ENCODE results near the gene RNF213. TPM values are rescaled to one million over a fixed set of nuclear protein-coding genes. Genes with fewer than 3 reads are reported as not detected.
"Not testable (repeated sequence)": the region's sequence is repeated elsewhere in the genome, so short reads cannot be mapped to it uniquely, and the experiment has no call there.

RNF213 gene
- total RNA-seq, 2 experiments from 2014 or later = 152 TPM

DNA sequence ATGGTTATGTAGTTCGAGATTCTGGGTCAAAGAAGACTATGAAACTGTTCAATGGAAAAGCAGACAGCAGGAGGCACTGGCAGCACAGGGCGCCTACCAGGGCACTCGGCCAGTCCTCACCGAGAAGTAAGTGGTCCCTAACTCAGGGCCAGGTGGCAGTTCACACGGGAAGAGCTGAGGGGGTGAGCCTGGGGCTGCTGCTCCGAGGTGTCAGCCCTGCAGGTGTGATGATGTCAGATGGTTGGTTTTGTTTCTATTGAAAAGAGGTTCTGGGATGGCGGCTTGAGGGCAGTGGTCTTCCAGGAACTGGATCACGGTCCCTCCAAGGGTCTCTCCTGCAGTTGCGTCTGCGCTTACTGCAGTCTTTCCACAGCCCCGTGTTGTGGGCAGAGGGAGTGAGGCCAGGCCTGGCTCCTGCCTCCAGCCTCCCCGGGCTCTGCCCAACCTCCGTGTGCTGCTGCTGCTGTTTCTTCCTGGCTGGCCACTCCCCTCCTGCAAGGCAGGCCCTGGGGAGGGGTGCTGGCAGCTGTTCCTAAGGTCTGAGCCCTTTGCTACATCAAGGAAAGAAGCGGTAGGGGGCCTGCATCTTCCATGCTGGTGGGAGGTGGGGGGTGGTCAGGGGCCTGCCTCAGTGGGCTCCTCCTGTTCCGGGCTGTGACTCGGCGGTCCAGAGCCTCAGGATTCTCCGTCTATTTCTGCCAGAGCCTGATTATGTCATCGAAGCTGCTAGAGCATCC lies 22.6 kb downstream of the RNF213 start:
- ChIA-PET POLR2A (interaction anchor here (0.8 kb wide), 1 partner anchor 18 kb away, joined by 3 read pairs; no protein-coding TSS in a partner anchor), CTCF (no interaction called here)

DNA sequence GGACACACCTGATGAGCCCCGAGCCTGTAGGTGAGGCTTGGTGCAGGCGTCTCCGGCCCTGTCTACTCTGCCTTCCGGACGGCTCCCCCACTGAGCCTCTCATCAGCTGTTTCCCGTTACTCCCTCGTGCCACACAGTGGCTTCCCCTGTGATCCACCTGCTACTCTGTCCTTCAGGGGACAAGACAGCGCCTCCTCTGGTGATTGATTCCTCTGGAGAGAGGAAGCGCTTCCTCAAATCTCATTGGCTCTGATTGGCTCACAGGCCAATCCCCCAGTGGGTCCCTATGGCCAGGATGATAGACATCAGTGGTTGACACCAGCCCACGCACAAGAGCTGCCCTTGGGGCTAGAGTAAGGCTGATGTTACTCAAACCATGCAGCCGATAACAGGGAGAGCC lies 24.0 kb downstream of the RNF213 start:
- ChIA-PET POLR2A (interaction anchor here (0.6 kb wide), 1 partner anchor 16 kb away, joined by 8 read pairs; no protein-coding TSS in a partner anchor), CTCF (no interaction called here)

DNA sequence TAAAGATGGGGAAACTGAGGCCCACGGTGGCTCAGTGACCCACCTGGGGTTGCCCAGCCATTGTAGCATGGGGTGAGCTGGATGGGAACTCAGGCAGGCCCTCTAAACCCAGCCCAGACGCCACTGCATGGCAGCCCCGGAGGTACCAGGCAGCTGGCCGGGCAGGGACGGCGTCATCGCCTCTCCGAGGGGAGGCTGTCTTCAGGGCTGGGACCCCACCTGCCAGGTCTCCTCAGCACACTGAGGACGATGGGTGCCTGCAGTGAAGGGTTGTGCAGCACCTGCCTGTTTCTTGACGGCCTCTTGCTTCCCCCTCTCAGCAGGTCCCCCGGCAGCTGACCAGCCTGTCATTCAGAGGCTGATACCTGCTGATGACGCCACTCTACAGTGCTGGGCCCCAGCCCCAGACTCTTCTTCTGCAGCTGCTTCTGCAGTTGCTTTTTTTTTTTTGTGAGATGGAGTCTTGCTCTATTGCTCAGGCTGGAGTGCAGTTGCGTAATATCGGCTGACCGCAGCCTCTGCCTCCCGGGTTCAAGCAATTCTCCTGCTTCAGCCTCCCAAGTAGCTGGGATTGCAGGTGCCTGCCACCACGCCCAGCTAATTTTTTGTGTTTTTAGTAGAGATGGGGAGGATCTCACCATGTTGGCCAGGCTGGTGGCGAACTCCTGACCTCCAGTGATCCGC lies 24.7 kb downstream of the RNF213 start:
- ChIA-PET CTCF (no interaction called here), POLR2A (no interaction called here)

DNA sequence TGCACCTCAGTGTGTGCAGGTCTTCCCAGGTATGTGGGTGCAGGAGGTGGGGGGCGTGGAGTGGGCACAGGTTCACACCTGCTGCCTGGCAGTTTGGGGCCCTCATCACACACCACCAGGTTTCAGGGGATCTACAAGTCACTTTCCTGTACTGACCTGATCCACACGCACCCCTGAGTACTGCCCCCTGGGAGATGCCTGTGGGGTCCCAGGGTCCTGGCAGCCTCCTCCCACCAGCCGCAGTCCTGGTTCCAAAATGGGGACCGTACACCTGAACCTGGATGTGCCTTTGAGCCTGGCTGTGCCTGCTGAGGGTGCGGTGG lies 25.9 kb downstream of the RNF213 start:
- ChIA-PET CTCF (interaction anchor here (1.0 kb wide), 1 partner anchor 25 kb away, joined by 3 read pairs; no protein-coding TSS in a partner anchor), POLR2A (interaction anchor here (1.0 kb wide), 1 partner anchor 17 kb away, joined by 3 read pairs; no protein-coding TSS in a partner anchor)

DNA sequence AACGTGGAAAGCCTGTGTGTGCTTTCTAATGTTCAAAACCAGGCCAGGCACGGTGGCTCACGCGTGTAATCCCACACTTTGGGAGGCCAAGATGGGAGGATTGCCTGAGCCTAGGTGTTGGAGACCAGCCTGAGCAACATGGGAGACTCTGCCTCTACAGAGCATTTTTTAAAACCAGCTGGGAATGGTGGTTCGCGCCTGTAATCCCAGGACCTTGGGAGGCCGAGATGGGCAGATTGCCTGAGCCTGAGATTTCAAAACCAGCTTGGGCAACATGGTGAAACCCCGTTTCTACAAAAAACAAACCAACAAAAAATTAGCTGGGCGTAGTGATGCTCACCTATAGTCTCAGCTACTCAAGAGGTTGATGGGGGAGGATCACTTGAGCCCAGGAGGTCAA lies 26.4 kb downstream of the RNF213 start:
- ChIA-PET CTCF (interaction anchor here (1.0 kb wide), 1 partner anchor 25 kb away, joined by 3 read pairs; no protein-coding TSS in a partner anchor), POLR2A (interaction anchor here (1.0 kb wide), 1 partner anchor 18 kb away, joined by 3 read pairs; no protein-coding TSS in a partner anchor)

DNA sequence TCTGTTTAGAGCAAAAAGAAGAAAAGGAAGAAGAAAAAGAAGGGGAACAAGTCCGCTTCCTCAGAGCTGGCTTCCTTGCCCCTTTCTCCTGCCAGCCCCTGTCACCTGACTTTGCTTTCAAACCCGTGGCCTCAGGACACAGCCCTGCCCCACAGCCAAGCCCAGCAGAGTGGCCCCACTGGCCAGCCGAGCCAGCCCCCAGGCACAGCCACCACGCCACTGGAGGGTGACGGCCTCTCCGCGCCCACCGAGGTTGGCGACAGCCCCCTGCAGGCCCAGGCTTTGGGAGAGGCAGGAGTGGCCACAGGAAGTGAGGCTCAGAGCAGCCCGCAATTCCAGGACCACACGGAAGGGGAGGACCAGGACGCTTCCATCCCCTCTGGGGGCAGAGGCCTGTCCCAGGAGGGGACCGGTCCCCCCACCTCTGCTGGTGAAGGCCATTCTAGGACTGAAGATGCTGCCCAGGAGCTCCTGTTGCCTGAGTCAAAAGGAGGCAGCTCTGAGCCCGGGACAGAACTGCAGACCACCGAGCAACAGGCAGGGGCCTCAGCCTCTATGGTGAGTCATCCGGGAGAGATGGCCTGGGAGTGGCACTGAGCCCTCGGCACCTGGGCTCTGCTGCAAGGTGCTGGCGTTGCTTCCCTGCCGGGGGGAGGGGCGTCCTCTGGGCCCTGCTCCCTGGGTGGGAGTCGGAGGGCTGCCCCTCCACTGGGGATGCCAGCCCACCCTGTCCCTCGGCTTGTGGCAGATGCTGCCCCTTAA lies 27.3 kb downstream of the RNF213 start:
- ChIA-PET POLR2A (interaction anchor here (1.0 kb wide), 1 partner anchor 19 kb away, joined by 3 read pairs; no protein-coding TSS in a partner anchor), CTCF (no interaction called here)

DNA sequence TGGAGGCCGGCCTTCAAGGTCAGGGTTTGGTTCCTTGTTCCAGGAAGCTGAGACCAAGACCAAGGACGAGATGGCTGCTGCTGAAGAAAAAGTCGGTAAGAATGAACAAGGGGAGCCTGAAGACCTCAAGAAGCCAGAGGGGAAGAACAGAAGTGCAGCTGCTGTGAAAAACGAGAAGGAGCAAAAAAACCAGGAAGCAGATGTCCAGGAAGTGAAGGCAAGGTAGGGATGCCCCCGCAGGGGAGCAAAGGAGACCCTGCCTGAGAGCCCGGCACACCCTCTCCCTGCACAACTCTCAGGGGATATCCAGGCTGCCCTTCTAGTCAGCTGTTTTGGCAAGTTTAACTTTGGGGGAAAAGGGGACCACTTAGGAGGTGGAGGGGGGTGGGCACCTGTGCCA lies 29.0 kb downstream of the RNF213 start:
- POLR2A ChIA-PET = interaction anchor here (0.6 kb wide), 1 partner anchor 25 kb away, joined by 4 read pairs; no protein-coding TSS in a partner anchor
- CTCF ChIA-PET = interaction anchor here (1.2 kb wide), 1 partner anchor 94 kb away, joined by 4 read pairs; no protein-coding TSS in a partner anchor

DNA sequence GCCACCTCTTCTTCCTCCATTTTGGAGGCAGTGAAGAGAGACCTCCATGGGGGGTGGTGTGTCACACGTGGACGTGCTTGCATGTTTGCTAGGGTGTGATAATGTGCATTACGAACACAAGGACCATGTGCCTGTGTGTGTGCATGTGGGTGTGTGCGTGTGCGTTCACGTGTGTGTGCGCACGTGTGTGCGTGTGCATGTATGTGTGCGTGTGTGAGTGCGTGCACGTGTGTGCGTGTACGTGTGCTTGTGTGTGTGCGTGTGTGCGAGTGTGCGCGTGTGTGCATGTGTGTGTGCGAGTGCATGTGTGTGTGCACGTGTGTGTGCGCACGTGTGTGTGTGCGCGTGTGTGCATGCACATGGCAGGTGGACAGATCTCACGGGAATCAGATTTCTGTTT lies 29.5 kb downstream of the RNF213 start:
- ChIA-PET CTCF (interaction anchor here (1.2 kb wide), 1 partner anchor 94 kb away, joined by 4 read pairs; no protein-coding TSS in a partner anchor), POLR2A (no interaction called here)

DNA sequence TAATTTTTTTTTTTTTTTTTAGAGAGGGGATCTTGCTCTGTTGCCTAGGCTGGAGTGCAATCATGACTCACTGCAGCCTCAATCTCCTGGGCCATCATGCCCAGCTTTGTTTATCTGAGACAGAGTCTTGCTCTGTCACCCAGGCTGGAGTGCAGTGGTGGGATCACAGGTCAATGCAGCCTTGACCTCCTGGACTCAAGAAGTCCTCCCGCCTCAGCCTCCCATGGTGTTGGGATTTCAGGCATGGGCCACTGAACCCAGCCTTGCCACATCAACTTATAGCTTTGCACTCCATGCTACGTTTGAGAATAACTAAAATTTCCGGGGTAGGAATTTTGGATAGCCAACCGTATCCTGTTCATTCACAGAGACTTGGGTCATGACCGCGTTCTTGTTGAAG lies 30.6 kb downstream of the RNF213 start:
- ChIA-PET POLR2A (no interaction called here), CTCF (interaction anchor here (0.7 kb wide), 1 partner anchor 66 kb away, joined by 4 read pairs; no protein-coding TSS in a partner anchor)

DNA sequence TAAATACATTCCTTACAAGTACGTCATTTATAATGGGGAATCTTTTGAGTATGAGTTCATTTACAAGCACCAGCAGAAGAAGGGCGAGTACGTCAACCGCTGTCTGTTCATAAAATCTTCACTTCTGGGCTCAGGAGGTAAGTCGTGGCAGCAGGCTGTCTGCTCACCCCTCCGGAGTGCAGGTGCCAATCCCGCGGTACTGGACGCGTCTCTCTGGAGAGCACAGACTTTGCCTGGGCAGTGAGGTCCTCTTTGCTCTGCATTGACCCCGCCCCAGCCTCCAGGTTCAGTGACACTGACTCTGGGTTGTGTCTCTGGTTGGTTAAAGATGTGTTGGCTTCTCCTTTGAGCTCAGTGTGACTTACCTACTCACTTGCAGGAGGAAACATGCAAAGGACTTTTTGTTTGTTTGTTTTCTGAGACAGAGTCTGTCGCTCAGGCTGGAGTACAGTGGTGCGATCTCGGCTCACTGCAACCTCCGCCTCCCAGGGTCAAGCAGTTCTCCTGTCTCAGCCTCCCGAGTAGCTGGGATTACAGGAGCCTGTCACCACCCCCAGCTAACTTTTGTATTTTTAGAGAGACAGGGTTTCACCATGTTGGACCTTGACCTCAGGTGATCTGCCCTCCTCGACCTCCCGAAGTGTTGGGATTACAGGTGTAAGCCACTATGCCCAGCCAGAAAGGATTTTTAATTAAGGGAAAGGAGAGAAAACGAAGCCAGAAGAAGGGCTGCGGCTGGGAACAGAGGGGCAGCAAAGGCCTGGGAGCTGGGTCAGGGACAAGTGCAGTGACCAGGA lies 31.2 kb downstream of the RNF213 start:
- POLR2A ChIA-PET = no interaction called here
- CTCF ChIA-PET = interaction anchor here (0.7 kb wide), 1 partner anchor 65 kb away, joined by 4 read pairs; no protein-coding TSS in a partner anchor

DNA sequence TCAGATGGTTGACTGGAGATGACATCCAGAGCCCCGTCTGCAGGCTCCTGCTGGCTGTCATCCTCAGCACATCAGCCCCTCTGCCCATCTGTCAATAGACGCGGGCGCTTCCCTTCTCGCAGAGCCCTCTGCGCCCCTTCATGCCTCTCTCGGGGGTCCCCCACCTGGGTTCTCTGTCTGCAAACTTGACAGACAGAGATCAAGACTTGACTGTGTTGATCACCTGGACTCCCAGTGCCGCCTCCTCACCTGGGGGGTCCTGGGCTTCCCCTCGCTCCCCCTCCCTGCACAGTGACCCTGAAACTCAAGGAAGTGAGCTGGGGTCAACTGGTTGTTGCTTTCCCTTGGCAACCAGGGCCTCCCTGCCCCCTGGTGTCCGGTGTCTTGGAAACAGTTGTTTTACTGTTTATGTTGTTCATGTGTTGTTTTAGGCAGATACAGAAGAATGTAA lies 31.9 kb downstream of the RNF213 start:
- POLR2A ChIA-PET = no interaction called here
- CTCF ChIA-PET = no interaction called here

DNA sequence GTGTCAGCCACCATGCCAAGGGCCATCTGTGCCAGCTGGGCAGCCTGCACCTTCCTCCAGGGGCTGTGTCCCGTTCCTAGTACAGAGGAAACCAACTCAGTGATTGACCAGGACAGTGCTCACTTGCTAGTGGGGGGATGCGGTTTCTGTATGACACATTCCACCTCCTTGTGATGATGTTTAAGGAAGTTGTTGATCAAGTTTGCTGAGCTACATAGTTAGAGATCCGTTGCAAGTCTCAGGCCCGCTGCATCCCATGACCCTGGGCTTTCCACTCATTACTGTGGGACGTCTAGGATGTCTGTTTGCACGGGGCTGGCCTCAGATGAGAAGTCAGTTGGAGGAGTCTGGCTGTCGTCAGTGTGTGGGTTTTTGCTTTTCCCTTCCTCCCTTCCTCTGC lies 33.6 kb downstream of the RNF213 start:
- ChIA-PET CTCF (no interaction called here), POLR2A (interaction anchor here (0.7 kb wide), 1 partner anchor 24 kb away, joined by 3 read pairs; no protein-coding TSS in a partner anchor)

DNA sequence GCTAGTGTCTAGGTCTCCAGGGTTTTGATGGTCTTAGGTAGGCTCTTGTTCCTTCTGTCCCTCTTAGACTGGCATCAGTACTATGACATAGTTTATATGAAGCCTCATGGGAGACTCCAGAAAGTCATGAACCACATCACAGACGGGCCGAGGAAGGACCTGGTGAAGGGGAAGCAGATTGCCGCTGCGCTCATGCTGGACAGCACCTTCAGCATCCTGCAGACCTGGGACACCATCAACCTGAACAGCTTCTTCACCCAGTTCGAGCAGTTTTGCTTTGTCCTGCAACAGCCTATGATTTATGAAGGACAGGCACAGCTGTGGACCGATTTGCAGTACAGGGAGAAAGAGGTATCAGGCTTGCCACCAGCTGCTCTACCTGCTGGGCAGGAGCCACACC lies 34.0 kb downstream of the RNF213 start:
- ChIA-PET POLR2A (no interaction called here), CTCF (no interaction called here)

DNA sequence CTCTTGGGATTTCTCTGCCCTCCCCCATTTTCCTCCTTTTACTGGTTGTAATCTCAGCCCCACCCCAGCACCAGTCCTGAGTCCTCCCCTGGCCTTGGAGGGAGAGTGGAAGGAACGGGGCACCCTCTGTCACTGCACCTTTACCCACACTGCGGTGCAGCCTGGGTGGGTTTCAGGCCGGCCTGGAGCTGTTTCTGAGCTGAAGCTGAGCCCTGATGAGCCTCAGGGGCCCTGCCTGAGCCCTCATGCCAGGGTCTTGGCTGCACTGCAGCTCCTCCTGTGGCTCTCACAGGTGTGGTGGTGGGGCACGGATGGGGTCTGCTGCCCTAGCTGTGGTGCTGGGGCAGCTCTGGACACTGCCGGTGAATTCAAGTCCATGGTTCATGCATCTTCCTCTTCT lies 34.5 kb downstream of the RNF213 start:
- CTCF ChIA-PET = no interaction called here

DNA sequence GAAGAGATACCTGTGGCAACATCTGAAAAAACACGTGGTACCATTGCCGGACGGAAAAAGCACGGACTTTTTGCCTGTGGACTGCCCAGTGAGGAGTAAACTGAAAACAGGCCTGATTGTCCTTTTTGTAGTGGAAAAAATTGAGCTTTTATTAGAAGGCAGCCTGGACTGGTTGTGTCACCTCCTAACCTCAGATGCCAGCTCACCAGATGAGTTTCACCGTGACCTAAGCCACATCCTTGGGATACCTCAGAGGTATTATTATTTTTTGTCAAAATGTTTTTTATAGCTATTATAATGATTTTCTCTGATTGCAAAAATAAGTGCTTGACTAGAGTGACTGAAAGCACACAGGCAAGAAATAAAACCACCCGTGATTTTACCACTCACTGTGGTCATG lies 34.9 kb downstream of the RNF213 start:
- ChIA-PET POLR2A (interaction anchor here (0.5 to 0.6 kb wide), 2 partner anchors 292 to 670 kb away, joined by 3 read pairs; no protein-coding TSS in a partner anchor), CTCF (no interaction called here)

More for the DNA sequence above, 34.5 kb downstream of the RNF213 start:
- POLR2A ChIA-PET = no interaction called here

DNA sequence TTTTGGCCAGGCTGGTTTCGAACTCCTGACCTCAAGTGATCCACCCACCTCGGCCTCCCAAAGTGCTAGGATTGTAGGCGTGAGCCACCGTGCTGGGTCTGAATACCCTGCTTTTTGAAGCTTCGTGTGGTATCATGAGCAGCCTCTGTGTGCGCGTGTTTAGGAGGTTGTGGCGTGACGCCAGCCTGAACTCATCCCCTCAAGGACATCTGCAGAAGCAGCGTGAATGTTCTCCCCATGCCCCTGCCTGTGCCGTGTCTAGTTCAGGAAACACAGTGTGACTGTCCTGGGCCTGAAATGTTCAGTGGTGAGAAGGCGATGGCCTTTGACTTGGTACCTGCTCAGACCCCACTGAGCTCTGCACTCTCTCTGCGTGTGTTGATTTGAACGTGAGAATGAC lies 35.6 kb downstream of the RNF213 start:
- POLR2A ChIA-PET = interaction anchor here (0.6 kb wide), 1 partner anchor 9 kb away, joined by 3 read pairs; no protein-coding TSS in a partner anchor
- CTCF ChIA-PET = no interaction called here

DNA sequence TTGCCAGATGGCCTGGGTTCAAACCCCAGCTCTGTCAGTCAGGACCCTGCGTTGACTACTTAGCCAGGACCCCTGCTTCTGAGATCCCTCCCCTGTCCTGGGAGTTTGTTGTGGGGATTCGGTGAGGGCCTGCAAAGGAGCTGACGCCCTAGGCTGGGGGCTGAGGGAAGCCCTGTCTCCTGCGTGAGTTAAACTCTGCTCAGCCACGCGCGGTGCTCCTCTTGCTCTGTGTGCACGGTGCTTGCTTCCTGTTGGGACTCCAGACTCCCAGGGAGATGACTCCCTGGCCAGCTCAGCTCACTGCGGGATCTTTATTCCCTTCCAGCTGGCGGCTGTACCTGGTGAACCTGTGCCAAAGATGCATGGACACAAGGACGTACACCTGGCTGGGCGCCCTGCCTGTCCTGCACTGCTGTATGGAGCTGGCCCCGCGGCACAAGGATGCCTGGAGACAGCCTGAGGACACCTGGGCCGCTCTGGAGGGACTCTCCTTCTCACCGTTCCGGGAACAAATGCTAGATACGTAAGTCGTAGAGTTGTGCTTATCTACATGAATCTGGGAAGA lies 37.4 kb downstream of the RNF213 start:
- CTCF ChIA-PET = interaction anchor here (1.4 kb wide), 1 partner anchor 11 kb away, joined by 3 read pairs; no protein-coding TSS in a partner anchor
- POLR2A ChIA-PET = interaction anchor here (1.0 kb wide), 1 partner anchor 79 kb away, joined by 3 read pairs; no protein-coding TSS in a partner anchor

DNA sequence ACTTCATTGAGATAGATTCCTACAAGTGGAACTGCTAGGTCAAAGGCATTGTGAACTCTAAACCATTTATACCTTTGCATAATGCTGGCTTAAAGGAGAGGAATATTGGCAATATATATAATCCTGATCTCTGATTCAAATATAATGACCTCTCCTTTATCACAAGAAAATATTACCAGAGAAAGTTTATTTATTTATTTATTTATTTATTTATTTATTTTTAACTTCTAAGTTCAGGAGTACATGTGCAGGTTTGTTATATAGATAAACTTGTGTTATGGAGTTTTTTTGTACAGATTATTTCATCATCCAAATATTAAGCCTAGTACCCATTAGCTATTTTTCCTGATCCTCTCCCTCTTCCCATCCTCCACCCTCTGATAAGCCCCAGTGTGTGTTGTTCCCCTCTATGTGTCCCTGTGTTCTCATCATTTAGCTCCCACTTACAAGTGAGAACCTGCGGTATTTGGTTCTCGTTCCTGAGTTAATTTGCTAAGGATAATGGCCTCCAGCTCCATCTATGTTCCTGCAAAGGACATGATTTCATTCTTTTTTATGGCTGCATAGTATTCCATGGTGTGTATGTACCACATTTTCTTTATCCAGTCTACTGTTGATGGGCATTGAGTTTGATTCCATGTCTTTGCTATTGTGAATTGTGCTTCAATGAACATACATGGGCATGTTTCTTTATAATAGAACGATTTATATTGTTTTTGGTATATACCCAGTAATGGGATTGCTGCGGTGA lies 38.9 kb downstream of the RNF213 start:
- POLR2A ChIA-PET, CTCF ChIA-PET: not testable (repeated sequence)

Data from activated CD8-positive, alpha-beta memory T cell treated with anti-CD3 and anti-CD28 coated beads for 36 hours (primary cell).